Measurements from ENCODE around the gene SMPD1. TPM values are rescaled to one million over a fixed set of nuclear protein-coding genes. Genes with fewer than 3 reads are reported as not detected.

Gene SMPD1
- 1.9 and 3.1 TPM in 2 replicates for total RNA-seq (2021; fragmentation: NEBNext Ultra II Directional; extraction: Animal tissue kit (Norgen Biotek cat#: 25700))
- 2.4 and 4.5 TPM in 2 replicates for polyA plus RNA-seq (2011; rRNA removed)
- polyA plus RNA-seq (2011; cell fraction: cytosol; rRNA removed) = 2.1 TPM
- polyA plus RNA-seq (2011; cell fraction: nucleus; rRNA removed) = 4.5 TPM
- polyA plus RNA-seq (2012, experiment 1 of 2) = 2.2 to 2.8 TPM (median 2.5 TPM) in 4 replicates
- polyA plus RNA-seq (2012, experiment 2 of 2) = 2.9 TPM
- 2.8 TPM for polyA plus RNA-seq (2013, experiment 1 of 2)
- 3.5 TPM for polyA plus RNA-seq (2013, experiment 2 of 2)
- polyA minus RNA-seq (2011; rRNA and poly(A)+ RNA removed) = 0.85 and 2.0 TPM in 2 replicates
- polyA minus RNA-seq (2011; cell fraction: cytosol; rRNA and poly(A)+ RNA removed) = 1.2 TPM
- 2.3 TPM for polyA minus RNA-seq (2011; cell fraction: nucleus; rRNA and poly(A)+ RNA removed)
- long read RNA-seq, experiment 1, partial matches to known transcripts = 3 of 5 reads
- long read RNA-seq, experiment 1, other reads (novel, unspliced or antisense) = 1 of 5 reads
- long read RNA-seq, experiment 2 = 0 reads

DNA sequence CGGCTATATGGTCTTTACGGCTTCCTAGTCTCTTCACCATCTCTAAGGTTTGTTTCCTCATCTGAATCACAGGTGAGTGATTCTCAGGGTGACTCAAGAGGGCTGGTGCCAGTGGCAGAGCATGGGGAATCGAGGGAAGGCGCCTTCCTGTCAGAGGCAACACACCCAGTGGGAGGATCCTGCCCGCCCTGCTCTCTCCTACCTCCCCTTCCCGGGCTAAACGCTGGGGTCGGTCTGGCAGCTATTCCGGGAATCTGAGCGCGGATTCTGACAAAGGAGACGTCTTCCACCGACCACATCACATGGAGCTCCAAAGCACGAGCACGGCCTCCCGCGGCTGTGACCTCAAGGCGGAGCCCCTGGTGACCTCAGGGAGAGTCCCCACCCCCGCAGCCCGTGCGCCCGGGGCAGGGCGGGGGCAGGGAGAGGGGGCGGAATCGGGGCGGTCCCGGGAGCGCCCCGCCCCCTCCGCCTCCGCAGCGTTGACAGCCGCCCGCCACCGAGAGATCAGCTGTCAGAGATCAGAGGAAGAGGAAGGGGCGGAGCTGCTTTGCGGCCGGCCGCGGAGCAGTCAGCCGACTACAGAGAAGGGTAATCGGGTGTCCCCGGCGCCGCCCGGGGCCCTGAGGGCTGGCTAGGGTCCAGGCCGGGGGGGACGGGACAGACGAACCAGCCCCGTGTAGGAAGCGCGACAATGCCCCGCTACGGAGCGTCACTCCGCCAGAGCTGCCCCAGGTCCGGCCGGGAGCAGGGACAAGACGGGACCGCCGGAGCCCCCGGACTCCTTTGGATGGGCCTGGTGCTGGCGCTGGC lies at the start of gene SMPD1:
TSS of gene SMPD1 (plus strand) at position 570 of the 813 bp plus-strand sequence. CDS start at position 695, 125 bp downstream.
- peak; percentile 57 to 88 for DNase-seq (ENCODE audit: low read depth in 1 of 2, low spot score in 2 of 2)
- FAIRE-seq = peak; percentile 13
- no peak within 1 kb of the TSS for H2BK20ac ChIP-seq (ENCODE audit: low read length)
- no peak within 1 kb of the TSS for H3K4ac ChIP-seq (replicated peaks; ENCODE audit: insufficient read length, low read depth, low read length)
- no peaks in the 10 kb centered on the region; a peak in 1 of 8 replicates for H3K36me3 ChIP-seq (ENCODE audit: control insufficient read depth in 2 of 4, insufficient read depth in 4 of 4, low read length in 3 of 4)
- no peaks in the 10 kb centered on the region for H3K9me3 ChIP-seq (ENCODE audit: insufficient read depth in 2 of 2, low read depth in 1 of 2, low read length in 1 of 2)
- H3K23me2 ChIP-seq (ENCODE audit: low read depth, low read length) = no peaks in the 10 kb centered on the region; the same call in 1 of the 2 replicates
- H2AFZ ChIP-seq (ENCODE audit: low read length) = peak within 1 kb of the TSS; percentile 30; the same call in 1 of the 2 replicates
- ChIA-PET POLR2A (ENCODE audit: partially characterized antibody) (interaction anchor here (0.7 to 1.2 kb wide), 5 partner anchors 11 to 92 kb away, joined by 3 to 5 read pairs (median 3); partner anchors contain the start of genes ARFIP2 and TIMM10B), CTCF (ENCODE audit: partially characterized antibody) (interaction anchor here (1.1 to 21.5 kb wide), 8 partner anchors 9 to 115 kb away, joined by 3 to 585 read pairs (median 5); partner anchors contain the start of gene HPX)
- peaks cover 2 to 8% (median 4%) of the 10 kb centered on the region in 4 experiments for H3K27me3 ChIP-seq (replicated peaks in 1 of 4; ENCODE audit: control insufficient read depth in 3 of 4, extremely low read depth in 1 of 4, insufficient read depth in 3 of 4, low read length in 3 of 4)
- 0 out of 7 replicates have a peak within 1 kb of the TSS, but pooled peaks of 1 of the 4 experiments have one; percentile 45 for H3K9ac ChIP-seq (replicated peaks in 1 of 4; ENCODE audit: extremely low read depth in 1 of 4, low read depth in 3 of 4, low read length in 3 of 4)
- no peaks in the 10 kb centered on the region for H3K79me2 ChIP-seq (ENCODE audit: control insufficient read depth in 1 of 2, insufficient read depth in 2 of 2, low read length in 2 of 2)
- H4K5ac ChIP-seq (ENCODE audit: insufficient read length, low read depth, low read length) = no peak within 1 kb of the TSS
- H3K18ac ChIP-seq (ENCODE audit: extremely low read depth, low read length) = no peak within 1 kb of the TSS
- H3K14ac ChIP-seq (ENCODE audit: insufficient read length) = no peak within 1 kb of the TSS
- no peak within 1 kb of the TSS for H3K56ac ChIP-seq (replicated peaks; ENCODE audit: insufficient read length, low read depth, low read length)
- no peak within 1 kb of the TSS; the same call in 1 of the 2 replicates for H4K8ac ChIP-seq (ENCODE audit: extremely low read depth, insufficient read depth, low read length)
- H2AK5ac ChIP-seq (ENCODE audit: low read depth, low read length) = no peak within 1 kb of the TSS
- peaks cover 0 to 2% of the 10 kb centered on the region in 2 experiments for H4K20me1 ChIP-seq (replicated peaks in 1 of 2; ENCODE audit: control insufficient read depth in 1 of 2, insufficient read depth in 2 of 2, low read length in 2 of 2)
- no peak within 1 kb of the TSS for H2BK15ac ChIP-seq (ENCODE audit: low read length)
- no peak within 1 kb of the TSS; the same call in 1 of the 2 replicates for H2BK5ac ChIP-seq (ENCODE audit: low read depth, low read length)
- H2BK120ac ChIP-seq (replicated peaks; ENCODE audit: low read depth, low read length) = no peak within 1 kb of the TSS
- H4K91ac ChIP-seq (replicated peaks; ENCODE audit: insufficient read length, low read length) = no peak within 1 kb of the TSS
- H3K79me1 ChIP-seq (ENCODE audit: low read depth, low read length) = no peaks in the 10 kb centered on the region
- 5% methylated on average over 32 of the region's 63 CpGs; no CpG with 5 or more reads in 1 of the 2 experiments for WGBS, 2 experiments (ENCODE audit: extremely low coverage in 1 of 2, insufficient coverage in 1 of 2, insufficient read length in 1 of 2, insufficient replicate concordance in 2 of 2, low coverage in 1 of 2, low lambda C conversion rate in 2 of 2, missing lambda C conversion rate in 1 of 2)
- H3K27ac ChIP-seq (ENCODE audit: low read depth, low read length) = no peak within 1 kb of the TSS; the same call in 1 of the 2 replicates
- peak within 1 kb of the TSS; percentile 73 to 79 for H3K4me2 ChIP-seq (ENCODE audit: insufficient read depth in 1 of 2, low read depth in 2 of 2, low read length in 2 of 2)
- no peak within 1 kb of the TSS; the same call in 1 of the 2 replicates for H2BK12ac ChIP-seq (ENCODE audit: low read depth, low read length)
- H3K23ac ChIP-seq (ENCODE audit: insufficient read length) = no peak within 1 kb of the TSS
- H3K4me3 ChIP-seq (ENCODE audit: extremely low read depth in 1 of 4, insufficient read depth in 2 of 4, low read depth in 3 of 4, low read length in 4 of 4) = peak within 1 kb of the TSS; percentile 51 to 78 (median 62)
- peaks cover 0 to 12% (median 9%) of the 10 kb centered on the region in 4 experiments; a peak in 6 of 7 replicates for H3K4me1 ChIP-seq (replicated peaks in 1 of 4; ENCODE audit: control insufficient read depth in 3 of 4, insufficient read depth in 4 of 4, low read length in 3 of 4)
- peak; percentile 49 for TF ChIP-seq TAF1 (IDR thresholded peaks at IDR 0.05; ENCODE audit: low read depth, low read length)
- no peak for TF ChIP-seq BRCA1 (IDR thresholded peaks at IDR 0.05; ENCODE audit: low read depth, low read length)
- no peak for TF ChIP-seq SRF (IDR thresholded peaks at IDR 0.05; ENCODE audit: low read depth, low read length)
- TF ChIP-seq SUZ12 (IDR thresholded peaks at IDR 0.05; ENCODE audit: low read length) = no peak
- TF ChIP-seq RXRA (IDR thresholded peaks at IDR 0.05; ENCODE audit: insufficient read depth, low read depth, low read length) = no peak
- TF ChIP-seq EP300 (IDR thresholded peaks at IDR 0.05; ENCODE audit: borderline replicate concordance in 1 of 2, low read depth in 2 of 2, low read length in 2 of 2) = no peak
- TF ChIP-seq, protein P1, sequence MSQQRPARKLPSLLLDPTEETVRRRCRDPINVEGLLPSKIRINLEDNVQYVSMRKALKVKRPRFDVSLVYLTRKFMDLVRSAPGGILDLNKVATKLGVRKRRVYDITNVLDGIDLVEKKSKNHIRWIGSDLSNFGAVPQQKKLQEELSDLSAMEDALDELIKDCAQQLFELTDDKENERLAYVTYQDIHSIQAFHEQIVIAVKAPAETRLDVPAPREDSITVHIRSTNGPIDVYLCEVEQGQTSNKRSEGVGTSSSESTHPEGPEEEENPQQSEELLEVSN (IDR thresholded peaks at IDR 0.05) = peak; percentile 28; the same call in 1 of the 2 replicates
- 0 out of 2 replicates have a peak, but pooled peaks have one; percentile 21 for TF ChIP-seq CREB1 (IDR thresholded peaks at IDR 0.05)
